HG02884 (cell line): ENCODE results near the gene ZNF148.

ENCODE experiments used
- ATAC-seq: cut with Tn5 transposase; IDR thresholded peaks from one replicate; pipeline ENCODE4 v1.9.1; 2021; ENCODE audit warnings: mild to moderate bottlenecking, moderate library complexity; ENCODE audit not compliant: unreplicated experiment

Gene ZNF148

GRCh38 chr3:125229707-125230106, 145.4 kb downstream of the ZNF148 start:
- no peak for ATAC-seq

GRCh38 chr3:125229168-125229567, 146.0 kb downstream of the ZNF148 start:
- no peak for ATAC-seq

- ATAC-seq, result no peak
Measured at GRCh38 chr3:125221831-125222230, 153.3 kb downstream of the ZNF148 start.

GRCh38 chr3:125220727-125221429, 154.2 kb downstream of the ZNF148 start:
- no peak for ATAC-seq

- ATAC-seq, result no peak
Measured at GRCh38 chr3:125220183-125220582, 154.9 kb downstream of the ZNF148 start.

GRCh38 chr3:125219261-125219701, 155.8 kb downstream of the ZNF148 start:
- ATAC-seq, result no peak

- ATAC-seq, result no peak
Measured at GRCh38 chr3:125214738-125215137, 160.4 kb downstream of the ZNF148 start.

- no peak for ATAC-seq
Measured at GRCh38 chr3:125213946-125214542, 161.1 kb downstream of the ZNF148 start.

- no peak for ATAC-seq
Measured at GRCh38 chr3:125213364-125213755, 161.8 kb downstream of the ZNF148 start.

- ATAC-seq, result no peak
Measured at GRCh38 chr3:125212509-125213363, 162.4 kb downstream of the ZNF148 start, which contains the start of gene SLC12A8. Gene SLC12A8, minus strand, starts transcription at chr3:125212748. Its CDS starts 1,399 bp downstream, at chr3:125211349.

GRCh38 chr3:125212091-125212508, 163.0 kb downstream of the ZNF148 start:
- ATAC-seq, result no peak

- ATAC-seq, result no peak
Measured at GRCh38 chr3:125211523-125212090, 163.5 kb downstream of the ZNF148 start.

GRCh38 chr3:125207949-125208568, 167.1 kb downstream of the ZNF148 start:
- no peak for ATAC-seq

GRCh38 chr3:125207507-125207906, 167.6 kb downstream of the ZNF148 start:
- no peak for ATAC-seq

- ATAC-seq, result no peak
Measured at GRCh38 chr3:125206934-125207333, 168.2 kb downstream of the ZNF148 start.

- ATAC-seq, result no peak
Measured at GRCh38 chr3:125203731-125204130, 171.4 kb downstream of the ZNF148 start.

GRCh38 chr3:125202197-125202596, 172.9 kb downstream of the ZNF148 start:
- no peak for ATAC-seq

- ATAC-seq, result no peak
Measured at GRCh38 chr3:125200731-125201139, 174.4 kb downstream of the ZNF148 start.

GRCh38 chr3:125194849-125195601, 180.1 kb downstream of the ZNF148 start:
- no peak for ATAC-seq
